ENCODE measurements around the gene STING1.
"Not testable (repeated sequence)": the region's sequence is repeated elsewhere in the genome, so short reads cannot be mapped to it uniquely, and the experiment has no call there.

DNA sequence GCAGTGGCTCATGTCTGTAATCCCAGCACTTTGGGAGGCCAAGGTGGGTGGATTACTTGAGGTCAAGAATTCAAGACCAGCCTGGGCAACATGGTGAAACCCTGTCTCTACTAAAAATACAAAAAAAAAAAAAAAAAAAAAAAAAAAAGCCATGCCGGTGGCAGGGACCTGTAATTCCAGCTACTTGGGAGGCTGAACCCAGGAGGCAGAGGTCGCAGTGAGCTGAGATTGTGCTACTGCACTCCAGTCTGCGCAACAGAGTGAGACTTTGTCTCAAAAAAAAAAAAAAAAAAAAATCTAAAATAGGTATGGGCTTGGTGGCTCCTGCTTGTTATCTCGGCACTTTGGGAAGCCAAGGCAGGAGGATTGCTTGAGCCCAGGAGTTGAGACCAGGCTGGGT is 2.8 kb downstream of the STING1 start:
- TF ChIP-seq, protein P1, sequence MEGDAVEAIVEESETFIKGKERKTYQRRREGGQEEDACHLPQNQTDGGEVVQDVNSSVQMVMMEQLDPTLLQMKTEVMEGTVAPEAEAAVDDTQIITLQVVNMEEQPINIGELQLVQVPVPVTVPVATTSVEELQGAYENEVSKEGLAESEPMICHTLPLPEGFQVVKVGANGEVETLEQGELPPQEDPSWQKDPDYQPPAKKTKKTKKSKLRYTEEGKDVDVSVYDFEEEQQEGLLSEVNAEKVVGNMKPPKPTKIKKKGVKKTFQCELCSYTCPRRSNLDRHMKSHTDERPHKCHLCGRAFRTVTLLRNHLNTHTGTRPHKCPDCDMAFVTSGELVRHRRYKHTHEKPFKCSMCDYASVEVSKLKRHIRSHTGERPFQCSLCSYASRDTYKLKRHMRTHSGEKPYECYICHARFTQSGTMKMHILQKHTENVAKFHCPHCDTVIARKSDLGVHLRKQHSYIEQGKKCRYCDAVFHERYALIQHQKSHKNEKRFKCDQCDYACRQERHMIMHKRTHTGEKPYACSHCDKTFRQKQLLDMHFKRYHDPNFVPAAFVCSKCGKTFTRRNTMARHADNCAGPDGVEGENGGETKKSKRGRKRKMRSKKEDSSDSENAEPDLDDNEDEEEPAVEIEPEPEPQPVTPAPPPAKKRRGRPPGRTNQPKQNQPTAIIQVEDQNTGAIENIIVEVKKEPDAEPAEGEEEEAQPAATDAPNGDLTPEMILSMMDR (IDR thresholded peaks at IDR 0.05) = not testable (repeated sequence)
- TF ChIP-seq EZH2 (IDR thresholded peaks at IDR 0.05) = not testable (repeated sequence)
